CD1c-positive myeloid dendritic cell (primary cell): ENCODE measurements around the gene BRD3.

ENCODE experiments used
- DNase-seq: peaks from one replicate; pipeline ENCODE4 v3.0.0-alpha.2; 2016; ENCODE audit errors: extremely low spot score

Gene BRD3

GRCh38 chr9:134039386-134040175 lies 28.2 kb downstream of the BRD3 start:
- DNase-seq: no peak

DNA sequence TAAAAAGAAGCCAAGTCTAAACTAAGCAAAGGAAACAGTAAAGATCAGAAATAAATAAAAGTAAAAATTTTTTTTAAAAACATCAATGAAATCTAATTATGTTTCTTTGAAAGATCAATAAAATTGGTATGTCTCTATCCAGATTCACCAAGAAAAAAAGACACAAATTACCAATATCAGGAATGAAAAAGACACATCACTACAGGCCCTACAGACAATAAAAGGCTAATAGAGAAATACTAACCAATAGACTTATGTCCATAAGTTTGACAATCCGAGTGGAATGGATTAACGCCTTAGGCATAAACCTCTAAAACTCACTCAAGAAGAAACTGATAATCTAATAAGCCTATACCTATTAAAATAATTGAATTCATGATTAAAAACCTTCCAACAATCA lies 30.2 kb downstream of the BRD3 start:
- DNase-seq: no peak

DNA sequence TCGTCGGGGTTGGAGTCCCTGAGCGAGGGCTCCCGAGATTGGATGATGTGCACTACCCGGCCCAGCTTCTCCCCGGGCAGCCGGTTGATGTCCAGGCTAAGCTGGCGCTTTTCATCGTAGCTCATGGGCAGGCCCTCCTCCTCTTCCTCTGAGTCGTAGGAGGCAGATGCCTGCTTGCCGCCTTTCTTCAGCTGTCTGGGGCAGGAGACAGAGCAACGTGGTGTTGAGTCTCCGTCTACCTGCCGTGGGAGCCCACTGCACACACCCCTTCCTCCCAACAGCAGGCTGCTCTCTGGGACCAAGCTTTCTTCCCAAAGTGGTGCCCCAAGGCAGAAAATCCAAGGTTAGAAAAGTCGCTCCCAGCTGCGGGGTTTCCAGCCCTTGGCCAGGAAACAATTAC lies 31.7 kb downstream of the BRD3 start:
- DNase-seq: no peak

GRCh38 chr9:134035041-134036039 lies 32.5 kb downstream of the BRD3 start:
- DNase-seq: no peak

DNA sequence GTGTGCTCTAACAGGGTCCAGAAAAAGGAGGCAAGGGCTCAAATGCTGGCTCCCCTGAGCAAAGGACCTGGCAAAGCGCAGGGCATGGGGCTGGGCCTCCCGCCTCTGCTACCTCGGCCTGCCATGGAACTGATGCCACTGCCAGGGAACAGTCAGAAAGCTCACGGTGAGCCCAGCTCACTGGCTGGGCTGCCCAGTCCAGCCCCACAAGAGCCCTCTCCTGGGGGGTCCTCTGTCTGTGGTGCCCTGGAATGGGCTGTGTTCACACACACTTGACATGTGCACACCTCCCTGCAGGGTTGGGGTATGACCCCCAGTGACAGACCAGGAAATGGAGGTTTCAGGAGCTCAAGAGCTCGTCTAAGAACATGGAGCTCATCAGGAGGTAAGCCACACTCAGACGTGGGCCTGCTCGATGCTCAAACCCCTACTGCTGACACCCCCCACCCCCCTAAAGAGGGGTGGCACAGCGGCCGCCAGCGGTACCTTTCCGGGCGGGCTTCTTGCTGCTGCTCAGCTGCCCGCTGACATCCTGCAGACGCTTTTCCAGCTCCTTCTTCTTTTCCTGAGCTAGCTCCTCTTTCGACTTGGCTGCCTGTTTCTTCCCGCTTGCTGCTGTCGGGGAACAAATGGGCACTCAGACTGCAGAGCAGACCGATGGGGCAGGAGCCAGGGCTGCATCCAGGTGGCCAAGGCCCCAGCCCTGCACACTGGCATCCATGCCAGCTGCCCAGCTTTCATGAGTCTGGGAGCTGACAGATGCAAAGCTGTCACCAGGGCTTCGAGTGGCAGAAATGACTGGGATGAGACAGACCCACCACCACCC lies 33.4 kb downstream of the BRD3 start:
- no peak for DNase-seq

DNA sequence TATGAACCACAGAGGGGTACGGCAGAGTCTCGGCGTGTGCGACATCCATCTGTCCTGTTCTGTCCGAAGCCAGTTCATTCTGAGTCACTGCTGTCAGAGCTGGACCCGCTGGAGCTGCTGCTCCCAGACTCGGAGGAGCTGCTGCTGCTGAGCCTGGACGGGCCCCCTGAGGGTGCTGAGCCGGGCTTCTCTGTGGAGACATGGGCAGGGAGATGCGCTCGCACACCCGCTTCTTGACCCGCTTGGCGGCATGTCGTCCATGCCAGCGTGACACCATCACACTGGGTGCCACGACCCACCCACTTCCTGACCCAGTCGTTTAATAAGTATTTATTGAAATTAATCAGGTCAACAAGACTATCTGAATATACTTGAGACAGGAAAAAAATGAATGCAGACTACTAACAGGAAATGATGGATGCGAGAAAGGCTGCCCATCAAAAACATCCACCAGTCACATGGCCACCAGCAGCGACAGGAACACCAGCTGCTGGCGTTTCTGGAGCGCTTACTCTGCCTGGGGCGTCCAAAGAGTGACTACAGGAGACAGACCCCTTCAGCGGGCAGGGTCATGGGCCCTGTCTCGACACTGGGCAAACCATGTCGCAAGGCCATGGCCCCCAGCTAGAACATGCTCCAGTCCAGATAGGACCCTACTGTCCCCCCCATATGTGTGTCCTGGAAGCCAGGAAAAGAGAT lies 34.2 kb downstream of the BRD3 start:
- DNase-seq: no peak

DNA sequence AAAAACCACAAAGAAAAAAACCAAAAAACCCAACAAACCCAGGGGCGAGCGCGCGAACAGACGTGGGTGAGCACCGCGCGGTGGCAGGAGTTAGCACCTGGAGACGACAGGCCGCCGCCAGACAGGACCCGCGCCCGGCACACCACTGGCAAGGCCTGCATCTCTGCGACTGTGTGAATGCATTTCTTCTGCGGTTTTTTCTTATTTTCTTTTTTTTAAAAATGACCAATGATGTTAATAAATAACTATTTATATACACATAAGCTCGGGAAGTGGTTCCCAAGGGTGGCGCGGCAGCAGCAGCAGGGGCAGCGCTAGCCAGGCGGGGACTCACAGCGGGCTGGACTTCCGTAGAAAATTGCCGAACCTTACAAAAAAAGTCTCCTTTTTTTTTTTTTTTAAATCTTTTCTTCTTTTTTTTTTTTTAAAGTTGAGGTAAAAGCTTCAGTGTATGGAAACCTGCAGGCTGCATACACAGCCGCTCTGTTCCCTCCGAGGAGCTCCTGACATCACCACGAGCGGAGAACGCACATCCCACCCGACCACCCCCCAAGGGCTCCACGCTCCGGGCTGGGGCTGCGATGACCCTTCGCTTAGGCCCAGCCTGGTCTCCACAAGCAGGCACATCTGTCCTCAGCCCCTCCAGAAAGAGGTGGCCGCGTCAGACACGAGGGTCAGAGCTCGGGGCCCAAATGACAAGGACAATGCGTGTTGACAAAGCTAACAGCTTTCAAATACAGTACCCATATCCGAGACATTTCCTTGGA lies 35.2 kb downstream of the BRD3 start:
- no peak for DNase-seq

DNA sequence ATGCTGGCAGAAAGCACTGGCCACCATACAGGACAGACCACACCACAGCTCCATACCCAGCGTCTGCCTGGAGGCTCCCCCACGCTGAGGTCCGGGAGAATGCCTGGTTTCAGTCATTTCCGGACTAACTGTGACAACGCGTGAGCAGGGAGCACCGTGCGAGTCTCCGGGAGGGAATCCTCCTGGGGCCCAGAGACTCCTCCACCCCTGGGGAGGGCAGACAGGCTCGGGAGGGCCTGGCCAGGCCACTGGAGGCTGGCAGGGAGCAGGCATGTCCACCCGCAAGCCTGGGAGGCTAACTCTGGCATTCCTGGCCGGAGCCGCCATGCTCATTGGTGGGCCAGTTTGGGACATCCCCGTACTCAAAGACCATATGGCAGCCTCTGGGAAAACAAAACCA lies 36.0 kb downstream of the BRD3 start:
- no peak for DNase-seq

GRCh38 chr9:134030821-134031470 lies 36.9 kb downstream of the BRD3 start:
- DNase-seq: no peak

DNA sequence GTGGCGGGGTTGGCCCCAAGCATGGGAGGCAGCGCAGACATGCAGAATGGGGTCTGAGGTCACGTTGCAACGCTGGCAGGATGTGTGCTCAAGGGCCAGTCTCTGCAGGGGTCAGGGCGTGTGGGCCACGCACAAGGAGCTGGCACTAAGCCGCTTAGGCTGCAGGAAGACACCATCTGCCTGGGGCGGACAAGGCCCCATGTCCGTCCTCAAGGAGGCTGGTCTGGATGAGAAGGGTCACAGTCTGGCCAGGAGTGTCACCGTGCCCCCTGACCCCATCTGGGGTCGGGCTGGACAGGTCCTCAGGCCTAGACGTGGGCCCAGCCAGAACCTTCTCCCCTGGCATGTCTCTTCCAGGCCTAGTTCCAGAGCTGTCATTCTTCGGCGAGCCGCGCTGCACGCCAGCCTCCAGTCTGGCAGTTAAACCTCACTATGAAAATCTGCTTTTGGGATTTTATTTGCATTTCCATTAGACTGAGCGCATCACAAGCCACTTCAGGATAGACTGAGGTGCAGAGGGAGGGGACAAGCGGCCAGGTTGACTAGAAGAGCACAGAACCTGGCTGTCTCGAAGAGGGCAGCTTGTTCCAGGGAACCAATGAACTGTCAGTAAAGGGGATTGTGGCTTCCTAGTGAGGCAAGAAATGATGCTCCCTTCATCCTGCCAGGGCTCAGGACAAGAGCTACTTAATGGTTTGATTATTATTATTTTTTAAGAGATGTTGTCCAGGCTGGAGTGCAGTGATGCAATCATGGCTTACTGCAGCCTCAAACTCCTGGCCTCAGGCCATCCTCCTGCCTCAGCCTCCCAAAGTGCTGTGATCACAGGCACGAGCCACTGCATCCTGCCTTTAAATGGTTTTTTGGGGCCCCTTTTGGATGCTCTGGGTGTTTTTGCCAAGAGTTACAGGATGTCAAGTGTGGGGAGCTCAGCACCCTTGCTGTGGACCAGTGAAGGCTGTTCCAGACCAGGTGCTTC lies 38.3 kb downstream of the BRD3 start:
- DNase-seq: no peak

- no peak for DNase-seq
These were observed 39.1 kb downstream of the BRD3 start for GRCh38 chr9:134028575-134029247.

GRCh38 chr9:134028076-134028475 lies 39.8 kb downstream of the BRD3 start:
- no peak for DNase-seq

DNA sequence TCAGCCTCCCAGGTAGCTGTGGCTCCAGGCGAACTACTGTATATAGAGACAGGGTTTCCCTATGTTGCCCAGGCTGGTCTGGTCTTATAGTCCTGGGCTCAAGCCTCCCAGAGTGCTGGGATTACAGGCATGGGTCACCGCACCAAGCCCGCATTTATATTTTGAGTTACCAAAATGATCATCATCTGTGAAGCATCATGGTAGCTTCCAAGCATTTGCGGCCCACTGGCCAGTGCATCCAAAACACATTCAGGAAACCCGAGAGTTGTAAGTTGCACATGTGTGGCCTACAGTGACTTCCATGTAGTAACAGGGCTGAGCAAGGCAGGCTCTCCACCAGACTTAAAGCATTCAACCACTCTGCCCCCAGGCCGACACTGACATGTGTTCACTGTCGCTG lies 40.3 kb downstream of the BRD3 start:
- no peak for DNase-seq

- no peak for DNase-seq
These were observed 40.8 kb downstream of the BRD3 start for GRCh38 chr9:134026981-134027380.

GRCh38 chr9:134026581-134026980 lies 41.2 kb downstream of the BRD3 start:
- DNase-seq: no peak

DNA sequence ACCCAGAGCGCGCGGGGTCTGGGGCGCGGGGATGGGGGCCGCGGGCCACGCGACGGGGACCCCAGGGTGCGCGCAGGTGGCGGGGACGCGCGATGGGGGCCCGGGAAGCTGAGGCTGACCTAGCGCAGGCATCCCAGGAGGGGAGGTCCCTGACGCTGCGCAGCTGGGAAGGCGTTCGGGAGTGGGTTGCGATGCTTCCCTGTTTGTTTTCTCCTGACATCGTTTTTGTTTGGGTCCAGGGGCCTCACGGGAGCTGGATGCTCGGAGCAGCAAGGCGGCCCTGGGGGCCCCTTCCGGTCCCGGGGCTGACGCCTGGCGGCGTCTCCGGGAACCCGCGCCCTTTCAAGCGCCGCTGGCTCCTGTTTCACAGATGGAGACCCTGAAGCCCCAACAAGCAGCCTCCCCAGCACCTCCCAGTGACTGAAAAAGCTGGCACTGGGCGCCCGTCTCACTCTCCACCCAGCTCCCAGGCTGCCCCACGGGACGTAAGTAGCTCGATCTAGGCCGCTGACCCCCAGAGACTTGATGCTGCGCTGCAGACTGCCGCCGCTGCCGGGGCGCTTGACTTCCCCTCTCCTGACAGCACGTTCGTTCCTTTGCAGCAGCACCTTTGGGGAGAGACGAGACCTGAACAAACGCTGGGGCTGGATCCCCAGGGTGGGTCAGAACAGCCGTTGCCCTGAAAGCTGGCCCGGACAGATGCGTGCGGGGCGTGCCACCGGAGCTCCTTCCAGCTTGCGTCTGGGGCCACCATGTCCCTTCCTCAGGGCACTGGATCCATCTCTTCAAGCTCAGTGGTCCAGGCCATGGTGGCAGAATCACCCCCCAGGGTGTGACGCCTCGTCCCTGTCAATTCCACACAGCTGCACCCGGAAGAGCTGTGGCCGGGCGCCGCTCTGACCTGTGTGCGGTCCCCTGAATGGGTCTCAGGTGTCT lies 42.0 kb downstream of the BRD3 start:
- DNase-seq: peak; percentile 43
